Mesenchymal stem cell (in vitro differentiated cells and primary cell): ENCODE measurements around the gene ARID1B.

Experiments used
- DNase-seq: peaks from one replicate; pipeline ENCODE4 v3.0.0-alpha.2; 2013
- H2AFZ ChIP-seq: one replicate; pipeline ENCODE4 v1.6.1; 2013; ENCODE audit warnings: low read depth, mild to moderate bottlenecking, control low read depth, inconsistent platforms, low read length, moderate library complexity
- H2AK5ac ChIP-seq: 2 replicates; pipeline ENCODE4 v1.6.1; 2013; ENCODE audit warnings: low read length, moderate library complexity, mild to moderate bottlenecking, inconsistent platforms; ENCODE audit not compliant: severe bottlenecking
- H2BK120ac ChIP-seq: one replicate; pipeline ENCODE4 v1.6.1; 2013; ENCODE audit warnings: low read depth, mild to moderate bottlenecking, inconsistent platforms, low read length, moderate library complexity
- H2BK12ac ChIP-seq, 2 experiments: one replicate each; pipeline ENCODE4 v1.6.1; 2013; ENCODE audit warnings: inconsistent platforms in 2 of 2, low read length in 2 of 2, mild to moderate bottlenecking in 2 of 2, moderate library complexity in 2 of 2, control low read depth in 1 of 2
- H2BK15ac ChIP-seq: one replicate; pipeline ENCODE4 v1.6.1; 2013; ENCODE audit warnings: mild to moderate bottlenecking, low read depth, inconsistent platforms; ENCODE audit not compliant: poor library complexity, severe bottlenecking
- H2BK5ac ChIP-seq: 2 replicates; pipeline ENCODE4 v1.6.1; 2013; ENCODE audit warnings: low read depth, mild to moderate bottlenecking, low read length, control low read depth, inconsistent platforms; ENCODE audit not compliant: poor library complexity, severe bottlenecking
- H3K14ac ChIP-seq, 2 experiments: one replicate each; pipeline ENCODE4 v1.6.1; 2013; ENCODE audit warnings: inconsistent platforms in 2 of 2, low read length in 2 of 2, control low read depth in 1 of 2, mild to moderate bottlenecking in 1 of 2, moderate library complexity in 1 of 2
- H3K18ac ChIP-seq, 2 experiments: one replicate each; pipeline ENCODE4 v1.6.1; 2013; ENCODE audit warnings: inconsistent platforms in 2 of 2, low read length in 2 of 2, control low read depth in 1 of 2, low read depth in 1 of 2, mild to moderate bottlenecking in 1 of 2
- H3K23ac ChIP-seq, 2 experiments: one replicate each; pipeline ENCODE4 v1.6.1; 2013; ENCODE audit warnings: inconsistent platforms in 2 of 2, low read length in 2 of 2, mild to moderate bottlenecking in 2 of 2, moderate library complexity in 2 of 2, control low read depth in 1 of 2
- H3K27ac ChIP-seq: 2 replicates; pipeline ENCODE4 v1.5.1; 2013; ENCODE audit warnings: mild to moderate bottlenecking, moderate library complexity, low read length, control low read depth, inconsistent platforms; ENCODE audit not compliant: poor library complexity, severe bottlenecking
- H3K27me3 ChIP-seq, 2 experiments: 2 replicates each; pipeline versions ENCODE4 v1.6.1 to v1.7.0; 2013; ENCODE audit warnings: low read length in 2 of 2, mild to moderate bottlenecking in 2 of 2, moderate library complexity in 2 of 2, control low read depth in 1 of 2, inconsistent platforms in 1 of 2; ENCODE audit not compliant: control insufficient read depth in 1 of 2, insufficient read depth in 1 of 2
- H3K36me3 ChIP-seq, 2 experiments: 2 replicates each; pipeline versions ENCODE4 v1.6.1 to v1.7.0; 2013; ENCODE audit warnings: low read length in 2 of 2, control low read depth in 1 of 2, inconsistent platforms in 1 of 2, low read depth in 1 of 2, mild to moderate bottlenecking in 1 of 2; ENCODE audit not compliant: insufficient read depth in 2 of 2, control insufficient read depth in 1 of 2
- H3K4ac ChIP-seq, 2 experiments: one replicate each; pipeline ENCODE4 v1.6.1; 2013; ENCODE audit warnings: inconsistent platforms in 2 of 2, low read length in 2 of 2, mild to moderate bottlenecking in 2 of 2, moderate library complexity in 2 of 2, control low read depth in 1 of 2, low read depth in 1 of 2
- H3K4me1 ChIP-seq: 2 replicates; pipeline ENCODE4 v1.6.1; 2013; ENCODE audit warnings: low read depth, low read length, control low read depth; ENCODE audit not compliant: control insufficient read depth, insufficient read depth
- H3K4me2 ChIP-seq: 2 replicates; pipeline ENCODE4 v1.6.1; 2013; ENCODE audit warnings: low read length, mild to moderate bottlenecking, inconsistent platforms; ENCODE audit not compliant: poor library complexity, severe bottlenecking
- H3K4me3 ChIP-seq, 2 experiments: 2 replicates each; pipeline versions ENCODE4 v1.5.1 to v1.7.0; 2013; ENCODE audit warnings: low read length in 2 of 2, mild to moderate bottlenecking in 2 of 2, control low read depth in 1 of 2, low read depth in 1 of 2; ENCODE audit not compliant: insufficient read depth in 1 of 2
- H3K79me1 ChIP-seq: replicated peaks from 2 replicates; pipeline ENCODE4 v1.6.1; 2013; ENCODE audit warnings: mild to moderate bottlenecking, control low read depth, low read length, inconsistent platforms; ENCODE audit not compliant: poor library complexity, severe bottlenecking
- H3K9ac ChIP-seq: 2 replicates; pipeline ENCODE4 v1.7.0; 2013; ENCODE audit warnings: mild to moderate bottlenecking, low read length, moderate library complexity
- H3K9me3 ChIP-seq: 2 replicates; pipeline ENCODE4 v1.7.0; 2013; ENCODE audit warnings: mild to moderate bottlenecking, low read length; ENCODE audit not compliant: control insufficient read depth
- H4K8ac ChIP-seq: one replicate; pipeline ENCODE4 v1.6.1; 2013; ENCODE audit warnings: inconsistent platforms, mild to moderate bottlenecking, low read length, moderate library complexity
- H4K91ac ChIP-seq: one replicate; pipeline ENCODE4 v1.6.1; 2013; ENCODE audit warnings: mild to moderate bottlenecking, low read length, inconsistent platforms
- WGBS: methylation state at CpG from one replicate; pipeline ENCODE4 v1.1.7; 2013; ENCODE audit warnings: mixed read lengths; 5-methylcytosine and 5-hydroxymethylcytosine counted together

ARID1B gene

GRCh38 chr6:156970595-156971112 lies 193.5 kb downstream of the ARID1B start:
- H3K79me1 ChIP-seq: peaks cover 17% of the 10 kb centered on the region
- H3K27me3 ChIP-seq: no peaks in the 10 kb centered on the region
- H3K4ac ChIP-seq: peak overlapping the region in 1 of 2 experiments; percentile 15
- no peak overlapping the region for H3K27ac ChIP-seq
- H2AFZ ChIP-seq: no peak overlapping the region
- H3K14ac ChIP-seq: no peak overlapping the region
- H3K4me1 ChIP-seq: peaks cover 4% of the 10 kb centered on the region
- H2BK5ac ChIP-seq: no peak overlapping the region
- DNase-seq: no peak
- H3K18ac ChIP-seq: no peak overlapping the region
- no peak overlapping the region for H4K91ac ChIP-seq
- no peak overlapping the region for H3K4me2 ChIP-seq
- H3K9ac ChIP-seq: no peak overlapping the region
- H2BK12ac ChIP-seq: no peak overlapping the region
- no peaks in the 10 kb centered on the region for H3K9me3 ChIP-seq
- H3K36me3 ChIP-seq: no peaks in the 10 kb centered on the region
- no peak overlapping the region for H4K8ac ChIP-seq
- no peak overlapping the region for H2BK120ac ChIP-seq
- no peak overlapping the region for H3K4me3 ChIP-seq
- no peak overlapping the region for H2AK5ac ChIP-seq
- 83% methylated on average over 2 of the region's 2 CpGs for WGBS
- H2BK15ac ChIP-seq: no peak overlapping the region
- no peak overlapping the region for H3K23ac ChIP-seq

- no peak for DNase-seq
- H3K4me1 ChIP-seq: peaks cover 4% of the 10 kb centered on the region
- no peak overlapping the region for H2BK12ac ChIP-seq
- no peak overlapping the region for H2BK120ac ChIP-seq
- H2BK15ac ChIP-seq: no peak overlapping the region
- no peak overlapping the region for H2AFZ ChIP-seq
- peak overlapping the region in 1 of 2 experiments; percentile 35 for H3K18ac ChIP-seq
- peaks cover 24% of the 10 kb centered on the region for H3K79me1 ChIP-seq
- no peak overlapping the region for H3K14ac ChIP-seq
- no peak overlapping the region for H4K91ac ChIP-seq
- H3K23ac ChIP-seq: no peak overlapping the region
- H3K9me3 ChIP-seq: no peaks in the 10 kb centered on the region
- no peak overlapping the region for H3K4me2 ChIP-seq
- no peak overlapping the region for H2BK5ac ChIP-seq
- no peak overlapping the region for H3K9ac ChIP-seq
- H3K27me3 ChIP-seq: no peaks in the 10 kb centered on the region
- H3K27ac ChIP-seq: no peak overlapping the region
- no peak overlapping the region for H3K4me3 ChIP-seq
- no peak overlapping the region for H3K4ac ChIP-seq
- WGBS: 98% methylated on average over 3 of the region's 7 CpGs
- no peaks in the 10 kb centered on the region for H3K36me3 ChIP-seq
- H4K8ac ChIP-seq: no peak overlapping the region
- H2AK5ac ChIP-seq: no peak overlapping the region
Measured at GRCh38 chr6:156971153-156971885, 194.1 kb downstream of the ARID1B start.

- Histone ChIP-seq H3K4me2 (no peak overlapping the region), H2BK15ac (no peak overlapping the region), H2AFZ (no peak overlapping the region), H3K4me3 (no peak overlapping the region), H2AK5ac (no peak overlapping the region), H3K4ac (no peak overlapping the region), H3K18ac (no peak overlapping the region), H3K23ac (no peak overlapping the region), H3K9ac (no peak overlapping the region), H4K91ac (no peak overlapping the region), H3K36me3 (no peaks in the 10 kb centered on the region), H3K27ac (no peak overlapping the region), H3K9me3 (no peaks in the 10 kb centered on the region), H2BK12ac (no peak overlapping the region), H4K8ac (no peak overlapping the region), H3K79me1 (peaks cover 23% of the 10 kb centered on the region), H3K4me1 (peaks cover 4% of the 10 kb centered on the region), H3K27me3 (no peaks in the 10 kb centered on the region), H3K14ac (no peak overlapping the region), H2BK5ac (no peak overlapping the region), H2BK120ac (no peak overlapping the region)
- 95% methylated on average over 2 of the region's 3 CpGs for WGBS
- no peak for DNase-seq
Measured at GRCh38 chr6:156972145-156972544, 195.0 kb downstream of the ARID1B start.

- Histone ChIP-seq H3K23ac (no peak overlapping the region), H3K9ac (no peak overlapping the region), H3K4ac (no peak overlapping the region), H4K91ac (no peak overlapping the region), H2AK5ac (no peak overlapping the region), H3K36me3 (no peaks in the 10 kb centered on the region), H3K9me3 (no peaks in the 10 kb centered on the region), H3K4me2 (no peak overlapping the region), H3K4me1 (peaks cover 4% of the 10 kb centered on the region), H3K27me3 (no peaks in the 10 kb centered on the region), H3K14ac (no peak overlapping the region), H3K4me3 (no peak overlapping the region), H2BK5ac (no peak overlapping the region), H3K18ac (no peak overlapping the region), H2AFZ (no peak overlapping the region), H2BK12ac (no peak overlapping the region), H3K79me1 (peaks cover 22% of the 10 kb centered on the region), H3K27ac (no peak overlapping the region), H2BK15ac (no peak overlapping the region), H4K8ac (no peak overlapping the region), H2BK120ac (no peak overlapping the region)
- no CpG with 5 or more reads among the region's 2 CpGs for WGBS
- no peak for DNase-seq
Measured at GRCh38 chr6:156974830-156975261, 197.7 kb downstream of the ARID1B start.
